HG02840 (cell line): ENCODE data around the gene FOXN1.

Source experiments
- ATAC-seq: cut with Tn5 transposase; IDR thresholded peaks from one replicate; pipeline ENCODE4 v1.9.1; 2021; ENCODE audit warnings: mild to moderate bottlenecking, moderate library complexity, moderate number of reproducible peaks; ENCODE audit not compliant: unreplicated experiment, low FRiP score

Gene FOXN1

DNA sequence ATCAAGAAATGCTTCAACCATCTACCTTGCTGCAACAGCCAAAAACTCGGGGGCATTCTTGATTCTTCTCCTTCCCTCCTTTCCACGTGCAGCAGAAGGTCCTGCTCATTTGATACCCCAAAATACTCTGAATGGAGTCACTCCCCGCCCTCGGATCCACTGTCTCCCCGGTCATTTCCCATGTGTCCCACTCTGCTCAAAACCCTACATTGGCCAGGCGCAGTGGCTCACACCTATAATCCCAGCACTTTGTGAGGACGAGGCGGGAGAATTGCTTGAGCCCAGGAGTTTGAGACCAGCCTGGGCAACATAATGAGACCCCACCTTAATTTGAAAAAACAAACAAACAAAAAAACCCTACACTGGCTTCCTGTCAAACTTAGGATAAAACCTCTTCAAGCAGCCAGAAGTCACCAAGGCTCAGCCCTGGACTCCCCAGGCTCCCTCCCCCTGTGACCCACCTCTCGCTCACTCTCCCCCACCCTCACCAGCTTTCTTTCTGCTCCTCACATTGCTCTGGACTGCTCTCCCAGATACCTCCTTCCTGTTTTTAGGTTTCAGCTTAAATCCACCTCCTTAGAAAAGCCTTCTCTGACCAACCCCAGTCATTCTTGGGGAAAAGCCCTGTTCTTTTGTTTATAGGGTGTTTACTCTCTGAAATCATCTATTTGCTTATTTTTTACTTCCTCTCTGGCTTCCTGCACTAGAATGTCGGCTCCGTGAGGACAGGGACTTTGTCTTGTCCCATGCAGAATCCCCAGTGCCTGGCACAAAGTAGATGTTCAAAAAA is 29.9 kb upstream of the FOXN1 start:
- ATAC-seq, result no peak

- ATAC-seq, result no peak
Measured at GRCh38 chr17:28477928-28478327, 28.2 kb upstream of the FOXN1 start.

DNA sequence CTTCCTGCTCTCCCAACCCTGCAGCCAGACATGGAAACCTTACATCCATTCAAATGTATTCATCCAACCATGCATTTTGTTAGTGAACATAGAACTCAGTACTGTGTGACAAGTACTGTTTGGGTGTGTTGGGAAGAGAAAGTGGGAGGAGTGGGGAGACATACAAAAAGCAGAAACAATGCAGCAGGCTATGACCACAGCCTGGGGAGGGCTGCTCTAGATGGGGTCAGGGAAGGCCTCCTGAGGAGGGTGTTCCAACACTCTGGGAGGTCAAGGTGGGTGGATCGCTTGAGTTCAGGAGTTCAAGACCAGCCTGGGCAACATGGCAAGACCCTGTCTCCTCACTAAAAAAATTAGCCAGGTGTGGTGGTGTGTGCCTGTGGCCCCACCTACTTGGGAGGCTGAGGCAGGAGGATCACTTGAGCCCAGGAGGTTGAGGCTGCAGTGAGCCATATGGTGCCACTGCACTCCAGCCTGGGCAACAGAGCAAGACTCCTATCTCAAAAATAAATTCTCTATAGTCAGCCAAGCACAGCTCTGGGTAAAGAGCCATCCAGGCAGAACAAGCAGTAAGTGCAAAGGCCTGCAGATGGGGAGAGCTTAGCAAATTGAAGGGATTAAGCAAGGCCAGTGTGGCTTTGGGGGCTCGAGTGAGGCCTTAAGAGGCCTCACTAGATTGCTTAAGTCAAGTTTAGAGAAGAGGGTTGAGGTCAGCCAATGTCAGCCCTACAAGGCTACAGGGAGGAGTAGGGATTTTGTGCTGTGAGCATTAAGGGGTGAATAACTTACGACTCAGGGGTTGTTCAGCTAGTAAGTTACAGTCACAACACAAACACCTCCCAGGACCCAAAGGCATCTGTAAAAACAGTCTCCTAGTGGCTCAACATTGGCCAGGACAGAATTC is 27.2 kb upstream of the FOXN1 start:
- ATAC-seq, result no peak

GRCh38 chr17:28480278-28480677 is 25.9 kb upstream of the FOXN1 start:
- no peak for ATAC-seq

DNA sequence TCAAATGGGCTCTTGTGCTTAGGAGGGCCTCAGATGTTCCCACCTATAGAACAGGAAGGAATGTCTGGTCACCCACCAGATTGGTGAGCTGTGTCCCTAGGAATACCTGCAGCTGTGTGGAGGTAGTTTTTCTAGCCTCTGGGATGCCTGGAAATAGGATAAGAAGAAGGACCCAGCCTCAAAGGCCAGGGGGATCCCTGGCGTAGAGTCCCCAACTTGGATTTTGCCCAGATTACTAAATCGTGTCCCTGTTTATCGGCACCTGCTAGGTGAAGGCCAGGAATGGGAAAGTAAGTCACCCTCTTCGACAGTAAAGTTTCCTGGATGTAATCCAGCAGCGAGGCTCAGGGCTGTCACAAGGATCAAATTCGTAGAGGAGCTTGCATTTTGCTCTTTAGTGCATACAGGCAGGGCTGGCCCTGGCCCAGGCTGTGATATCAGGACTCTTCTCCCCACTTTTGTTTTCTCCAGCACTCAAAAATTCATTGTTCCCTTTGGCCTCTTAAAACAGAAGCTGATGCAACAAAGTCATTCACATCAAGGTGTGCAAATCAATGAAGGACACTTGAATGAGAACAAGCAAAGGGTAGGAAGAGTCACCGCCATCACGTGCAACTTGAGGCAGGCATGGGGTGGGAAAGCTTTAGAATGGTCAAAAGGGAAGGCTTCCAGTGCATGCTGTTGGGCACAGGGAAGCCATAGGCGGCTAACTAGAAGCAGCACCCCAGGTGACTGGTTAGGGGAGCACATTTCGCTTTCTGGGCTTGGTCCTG is 25.2 kb upstream of the FOXN1 start:
- ATAC-seq, result no peak

- no peak for ATAC-seq
Measured at GRCh38 chr17:28482551-28483199, 23.5 kb upstream of the FOXN1 start.

DNA sequence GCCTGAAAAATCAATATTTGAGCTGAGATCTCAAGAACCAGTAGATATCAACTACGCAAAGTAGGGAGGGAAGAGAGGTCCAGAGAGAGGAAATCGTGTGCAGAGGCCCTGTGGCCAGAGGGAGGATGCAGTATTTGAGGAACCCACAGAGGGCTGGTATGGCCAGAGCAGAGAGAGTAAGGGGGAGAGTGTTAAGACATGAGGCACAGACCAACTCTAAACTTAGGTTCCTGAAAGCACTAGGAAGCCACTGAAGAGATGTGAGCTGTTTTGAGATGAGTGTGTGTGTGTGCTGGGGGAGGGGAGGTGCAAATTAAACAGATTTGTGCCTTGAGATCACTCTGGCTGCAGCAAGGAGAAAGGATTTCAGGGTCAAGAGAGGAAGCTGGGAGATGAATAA is 21.9 kb upstream of the FOXN1 start:
- ATAC-seq, result peak; percentile 69

DNA sequence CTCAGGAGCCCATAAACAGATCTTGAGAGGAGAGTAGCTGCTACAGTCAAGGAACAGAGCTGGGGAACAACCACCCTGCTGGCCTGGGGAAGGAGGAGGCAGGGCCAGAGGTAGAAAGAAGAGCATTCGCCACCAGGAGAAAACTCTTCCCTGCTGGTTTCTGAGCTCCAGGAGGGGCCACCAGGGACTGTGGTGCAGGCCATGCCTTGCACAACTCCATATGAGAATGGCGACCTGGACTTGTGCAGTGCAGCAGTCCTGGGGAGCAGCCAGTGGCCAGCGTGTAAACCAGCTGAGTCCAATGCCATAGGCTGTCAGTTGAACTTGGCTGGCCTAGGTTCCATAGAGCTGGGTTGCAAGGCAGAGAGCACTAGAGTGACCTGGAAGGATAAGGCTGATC is 21.1 kb upstream of the FOXN1 start:
- ATAC-seq, result no peak

DNA sequence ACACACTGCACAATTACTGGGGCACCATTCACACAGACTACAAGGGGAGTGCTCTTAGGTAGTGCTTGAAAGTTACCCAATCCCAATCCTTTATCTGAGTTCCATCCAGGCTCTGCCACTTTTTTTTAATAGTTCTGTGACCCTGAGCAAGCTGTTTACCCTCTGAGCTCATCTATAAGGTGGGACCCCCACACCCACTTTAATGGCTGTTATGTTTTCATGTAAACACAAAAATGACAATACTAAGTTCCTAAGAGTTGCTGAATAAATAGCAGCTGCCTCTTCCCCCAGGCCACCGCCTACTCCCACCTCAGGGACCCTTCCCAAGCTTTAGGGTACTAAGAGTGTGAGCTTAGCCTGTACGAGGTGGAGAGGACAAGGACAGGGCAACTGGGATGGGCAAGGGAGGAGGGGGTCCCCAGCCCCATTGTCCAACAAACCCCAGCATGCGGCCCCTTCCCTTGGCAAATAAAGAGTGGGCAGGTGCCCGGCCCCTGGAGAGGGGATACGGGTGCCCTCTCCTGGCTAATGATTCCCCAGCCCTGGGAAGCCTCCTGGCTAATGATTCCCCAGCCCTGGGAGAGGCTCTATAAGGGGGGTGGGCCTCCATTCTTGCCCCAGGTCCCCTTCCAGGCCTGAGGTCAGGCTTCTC is 18.1 kb upstream of the FOXN1 start:
- ATAC-seq, result no peak

GRCh38 chr17:28488533-28489276 is 17.4 kb upstream of the FOXN1 start:
- no peak for ATAC-seq

DNA sequence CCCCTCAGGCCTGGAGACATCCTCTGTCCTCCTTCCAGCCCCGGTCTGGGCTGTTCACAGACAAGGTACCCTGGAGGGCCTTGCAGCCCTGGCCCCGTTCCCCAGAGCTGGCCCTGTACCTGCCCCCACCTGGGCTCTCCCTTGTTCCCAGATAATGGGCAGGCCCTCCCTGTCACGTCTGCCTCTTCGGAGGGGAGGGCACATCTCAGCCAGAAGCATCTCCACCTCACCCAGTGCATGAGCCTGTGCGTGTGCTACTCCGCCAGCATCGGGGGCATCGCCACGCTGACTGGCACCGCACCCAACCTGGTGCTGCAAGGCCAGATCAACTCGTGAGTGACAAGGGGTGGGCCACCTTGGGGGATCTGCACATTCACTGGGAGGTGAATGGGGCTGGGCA is 14.9 kb upstream of the FOXN1 start:
- no peak for ATAC-seq

DNA sequence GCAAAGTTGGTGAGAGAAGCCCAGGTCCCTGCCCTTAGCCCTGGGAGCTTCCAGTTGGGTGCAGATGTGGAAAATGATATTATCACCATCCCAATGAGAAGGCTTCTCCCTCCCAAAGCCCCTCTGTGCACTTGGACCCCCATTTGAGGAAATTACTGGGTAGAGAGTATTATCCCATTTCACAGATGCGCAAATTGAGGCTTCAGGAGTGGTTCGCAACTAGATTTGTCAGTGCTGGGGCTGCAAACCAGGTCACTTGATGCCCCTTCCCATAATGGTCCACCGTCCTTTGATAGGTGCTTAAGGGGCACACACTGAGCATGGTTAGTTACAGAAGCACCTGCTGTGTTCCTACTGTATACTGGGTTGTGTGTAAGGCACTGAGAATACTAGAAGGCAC is 14.3 kb upstream of the FOXN1 start:
- no peak for ATAC-seq

- ATAC-seq, result no peak
Measured at GRCh38 chr17:28492352-28493310, 13.5 kb upstream of the FOXN1 start.

DNA sequence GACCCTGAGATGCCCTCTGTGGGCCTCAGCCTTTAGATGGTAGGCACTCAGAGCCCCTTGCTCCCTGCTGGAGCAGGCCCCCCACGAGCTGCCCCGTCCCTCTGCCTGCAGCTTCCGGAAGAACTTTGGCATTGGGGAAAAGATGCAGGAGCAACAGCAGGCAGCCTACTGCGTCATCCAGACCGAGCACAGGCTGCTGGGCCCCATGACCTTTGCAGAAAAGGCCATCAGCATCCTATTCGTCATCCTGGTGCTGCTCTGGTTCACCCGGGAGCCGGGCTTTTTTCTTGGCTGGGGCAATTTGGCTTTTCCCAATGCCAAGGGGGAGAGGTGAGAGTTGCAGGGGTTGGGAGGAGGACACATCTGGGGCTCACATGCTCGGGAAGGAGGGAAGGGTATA is 12.7 kb upstream of the FOXN1 start:
- no peak for ATAC-seq

GRCh38 chr17:28494445-28495188 is 11.5 kb upstream of the FOXN1 start:
- ATAC-seq, result no peak

GRCh38 chr17:28495635-28496034 is 10.5 kb upstream of the FOXN1 start:
- ATAC-seq, result no peak

DNA sequence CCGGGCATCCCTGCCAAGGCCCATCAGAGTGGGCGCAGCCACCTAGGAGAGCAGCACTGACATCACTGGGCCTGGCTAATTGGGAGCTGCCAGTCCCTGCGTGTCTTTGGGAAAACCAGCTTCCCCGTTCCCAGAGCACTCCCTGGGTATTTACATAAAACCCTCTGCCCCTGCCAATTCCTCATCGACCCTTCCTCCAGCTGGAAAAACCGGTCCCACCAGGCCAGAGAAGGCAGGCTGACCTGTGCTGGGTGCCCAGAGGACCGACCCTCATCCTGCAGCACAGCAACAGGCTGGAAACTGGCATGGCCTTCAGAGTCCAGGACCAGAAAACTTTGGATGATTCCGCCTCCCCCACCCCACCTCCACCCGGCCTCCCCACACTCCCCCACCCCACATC is 8.2 kb upstream of the FOXN1 start:
- no peak for ATAC-seq
